Measurements from ENCODE around the gene ARFIP1.

DNA sequence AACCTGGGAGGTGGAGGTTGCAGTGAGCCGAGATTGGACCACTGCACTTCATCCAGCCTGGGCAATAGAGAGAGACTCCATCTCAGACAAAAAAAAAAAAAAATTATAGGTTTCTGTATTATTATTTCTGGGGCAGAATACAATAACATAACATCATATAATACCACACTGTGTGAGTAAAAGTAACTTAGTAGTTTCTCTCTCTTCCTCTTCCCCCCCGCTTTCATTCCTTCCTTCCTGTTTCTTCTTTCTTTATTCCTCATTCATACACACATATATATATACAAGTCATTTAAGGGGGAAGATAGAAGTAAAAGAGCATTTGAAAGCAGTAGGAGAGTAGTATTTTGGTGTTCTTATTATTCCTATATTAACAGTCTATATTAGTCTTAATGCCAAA lies 100.5 kb downstream of the ARFIP1 start:
- TF ChIP-seq POLR2A (IDR thresholded peaks at IDR 0.05; ENCODE audit: low read length) (no peak), GATA1 (IDR thresholded peaks at IDR 0.05; ENCODE audit: low read depth, low read length) (no peak)

Data from erythroblast (primary cell).